ES-I3 (cell line): Measurements from ENCODE around the gene C10orf95.

Experiments
- H3K36me3 ChIP-seq: 2 replicates; pipeline ENCODE4 v1.6.1; 2013; ENCODE audit warnings: mild to moderate bottlenecking, low read length, control low read depth, moderate library complexity; ENCODE audit not compliant: insufficient read depth
- H3K4me1 ChIP-seq: 2 replicates; pipeline ENCODE4 v1.6.1; 2013; ENCODE audit warnings: mild to moderate bottlenecking, control low read depth, low read length; ENCODE audit not compliant: insufficient read depth
- H3K9ac ChIP-seq: 2 replicates; pipeline ENCODE4 v1.6.1; 2013; ENCODE audit warnings: low read depth, mild to moderate bottlenecking, low read length, moderate library complexity
- H3K9me3 ChIP-seq: 2 replicates; pipeline ENCODE4 v1.6.1; 2013; ENCODE audit warnings: mild to moderate bottlenecking, low read length, moderate library complexity; ENCODE audit not compliant: control insufficient read depth, insufficient read depth

C10orf95 gene

GRCh38 chr10:102408728-102409603 is 42.4 kb downstream of the C10orf95 start:
- peaks cover 21% of the 10 kb centered on the region for H3K4me1 ChIP-seq
- H3K9ac ChIP-seq = peak overlapping the region; percentile 41; the same call in 1 of the 2 replicates
- no peaks in the 10 kb centered on the region for H3K36me3 ChIP-seq
- H3K9me3 ChIP-seq = no peaks in the 10 kb centered on the region

GRCh38 chr10:102408131-102408727 is 43.1 kb downstream of the C10orf95 start:
- H3K9ac ChIP-seq = peak overlapping the region; percentile 14; the same call in 1 of the 2 replicates
- H3K9me3 ChIP-seq = no peaks in the 10 kb centered on the region
- H3K36me3 ChIP-seq = no peaks in the 10 kb centered on the region
- H3K4me1 ChIP-seq = peaks cover 18% of the 10 kb centered on the region; the same call in 1 of the 2 replicates

- Histone ChIP-seq H3K9me3 (no peaks in the 10 kb centered on the region), H3K4me1 (peaks cover 15% of the 10 kb centered on the region; the same call in 1 of the 2 replicates), H3K9ac (no peak overlapping the region), H3K36me3 (no peaks in the 10 kb centered on the region)
Observed at GRCh38 chr10:102407425-102408130, 43.8 kb downstream of the C10orf95 start.

- H3K9ac ChIP-seq = no peak overlapping the region
- H3K9me3 ChIP-seq = no peaks in the 10 kb centered on the region
- H3K4me1 ChIP-seq = peaks cover 17% of the 10 kb centered on the region; the same call in 1 of the 2 replicates
- H3K36me3 ChIP-seq = no peaks in the 10 kb centered on the region
Observed at GRCh38 chr10:102406815-102407214, 44.5 kb downstream of the C10orf95 start.

GRCh38 chr10:102405632-102406031 is 45.7 kb downstream of the C10orf95 start:
- H3K36me3 ChIP-seq = no peaks in the 10 kb centered on the region
- no peak overlapping the region for H3K9ac ChIP-seq
- no peaks in the 10 kb centered on the region for H3K9me3 ChIP-seq
- peaks cover 13% of the 10 kb centered on the region; the same call in 1 of the 2 replicates for H3K4me1 ChIP-seq

- Histone ChIP-seq H3K9me3 (no peaks in the 10 kb centered on the region), H3K36me3 (no peaks in the 10 kb centered on the region), H3K9ac (no peak overlapping the region), H3K4me1 (peaks cover 13% of the 10 kb centered on the region; the same call in 1 of the 2 replicates)
Observed at GRCh38 chr10:102405108-102405571, 46.2 kb downstream of the C10orf95 start.

GRCh38 chr10:102404361-102405107 is 46.8 kb downstream of the C10orf95 start:
- Histone ChIP-seq H3K36me3 (no peaks in the 10 kb centered on the region), H3K4me1 (peaks cover 10% of the 10 kb centered on the region; the same call in 1 of the 2 replicates), H3K9ac (no peak overlapping the region)

GRCh38 chr10:102403115-102403514 is 48.2 kb downstream of the C10orf95 start:
- peaks cover 9% of the 10 kb centered on the region; the same call in 1 of the 2 replicates for H3K4me1 ChIP-seq
- no peaks in the 10 kb centered on the region for H3K36me3 ChIP-seq
- no peaks in the 10 kb centered on the region for H3K9me3 ChIP-seq

More at GRCh38 chr10:102404361-102405107, 46.8 kb downstream of the C10orf95 start:
- H3K9me3 ChIP-seq = no peaks in the 10 kb centered on the region

GRCh38 chr10:102402512-102402896 is 48.8 kb downstream of the C10orf95 start:
- peaks cover 9% of the 10 kb centered on the region; the same call in 1 of the 2 replicates for H3K4me1 ChIP-seq
- H3K9me3 ChIP-seq = no peaks in the 10 kb centered on the region
- no peaks in the 10 kb centered on the region for H3K36me3 ChIP-seq
- H3K9ac ChIP-seq = no peak overlapping the region

More at GRCh38 chr10:102403115-102403514, 48.2 kb downstream of the C10orf95 start:
- no peak overlapping the region for H3K9ac ChIP-seq

- peaks cover 9% of the 10 kb centered on the region; the same call in 1 of the 2 replicates for H3K4me1 ChIP-seq
- no peak overlapping the region for H3K9ac ChIP-seq
- H3K9me3 ChIP-seq = no peaks in the 10 kb centered on the region
- no peaks in the 10 kb centered on the region for H3K36me3 ChIP-seq
Observed at GRCh38 chr10:102401735-102402511, 49.4 kb downstream of the C10orf95 start.

- H3K9me3 ChIP-seq = no peaks in the 10 kb centered on the region
- H3K9ac ChIP-seq = no peak overlapping the region
- peaks cover 9% of the 10 kb centered on the region; the same call in 1 of the 2 replicates for H3K4me1 ChIP-seq
- no peaks in the 10 kb centered on the region for H3K36me3 ChIP-seq
Observed at GRCh38 chr10:102401342-102401654, 50.0 kb downstream of the C10orf95 start.

GRCh38 chr10:102400598-102401341 is 50.6 kb downstream of the C10orf95 start:
- Histone ChIP-seq H3K9me3 (no peaks in the 10 kb centered on the region), H3K4me1 (peaks cover 9% of the 10 kb centered on the region; the same call in 1 of the 2 replicates), H3K9ac (no peak overlapping the region), H3K36me3 (no peaks in the 10 kb centered on the region)
